Activated naive CD8-positive, alpha-beta T cell treated with anti-CD3 and anti-CD28 coated beads, Interleukin-2, amount 50 U/mL, for 16 hours (primary cell): ENCODE measurements around the gene OPCML.

Experiments used
- DNase-seq: peaks from one replicate; pipeline ENCODE4 v3.0.0-alpha.2; 2020; ENCODE audit warnings: low read depth, low spot score

OPCML gene

GRCh38 chr11:132564091-132564885, 968.0 kb downstream of the OPCML start:
- no peak for DNase-seq

- DNase-seq, result no peak
These were observed 969.3 kb downstream of the OPCML start for GRCh38 chr11:132563050-132563449.

GRCh38 chr11:132561937-132562336, 970.4 kb downstream of the OPCML start:
- DNase-seq, result no peak

GRCh38 chr11:132559331-132560036, 972.8 kb downstream of the OPCML start:
- DNase-seq, result no peak

GRCh38 chr11:132556316-132556715, 976.0 kb downstream of the OPCML start:
- no peak for DNase-seq

GRCh38 chr11:132555617-132556016, 976.7 kb downstream of the OPCML start:
- no peak for DNase-seq

- no peak for DNase-seq
These were observed 981.3 kb downstream of the OPCML start for GRCh38 chr11:132551016-132551415.

GRCh38 chr11:132549561-132549960, 982.7 kb downstream of the OPCML start:
- no peak for DNase-seq

GRCh38 chr11:132549001-132549400, 983.3 kb downstream of the OPCML start:
- DNase-seq, result no peak

GRCh38 chr11:132544007-132544406, 988.3 kb downstream of the OPCML start:
- no peak for DNase-seq

- no peak for DNase-seq
These were observed 990.5 kb downstream of the OPCML start for GRCh38 chr11:132541794-132542193.

GRCh38 chr11:132540581-132540980, 991.7 kb downstream of the OPCML start:
- DNase-seq, result no peak

- DNase-seq, result no peak
These were observed 992.5 kb downstream of the OPCML start for GRCh38 chr11:132539590-132540368.

- DNase-seq, result no peak
These were observed 993.7 kb downstream of the OPCML start for GRCh38 chr11:132538642-132539041.

GRCh38 chr11:132535830-132536229, 996.5 kb downstream of the OPCML start:
- DNase-seq, result no peak

- DNase-seq, result no peak
These were observed 1000.4 kb downstream of the OPCML start for GRCh38 chr11:132531921-132532320.

- no peak for DNase-seq
These were observed 1004.1 kb downstream of the OPCML start for GRCh38 chr11:132528181-132528580.

GRCh38 chr11:132523929-132524328, 1008.4 kb downstream of the OPCML start:
- DNase-seq, result no peak

- no peak for DNase-seq
These were observed 1012.1 kb downstream of the OPCML start for GRCh38 chr11:132520199-132520598.

- DNase-seq, result no peak
These were observed 1013.0 kb downstream of the OPCML start for GRCh38 chr11:132519241-132519815.

GRCh38 chr11:132504501-132505041, 1027.7 kb downstream of the OPCML start:
- DNase-seq, result no peak

- DNase-seq, result no peak
These were observed 1030.9 kb downstream of the OPCML start for GRCh38 chr11:132501356-132501755.
